Stimulated activated memory B cell treated with anti-CD40 and anti-IgM and Interleukin-4, amounts not matched to agents 10 μg/mL and 1 μg/mL and 100 μg/mL, for 72 hours (primary cell): ENCODE measurements around the gene SMIM32.
A peak's percentile ranks its signal among the peaks of the same experiment; 100 is the strongest.

Experiments used
- ATAC-seq: fragments of 150-1000 bp; cut with Tn5 transposase; 2 replicates; pipeline ENCODE4 v1.10.0; 2021
- H3K27ac Mint-ChIP-seq: one replicate; pipeline ENCODE4 v1.8.0; 2022; ENCODE audit warnings: mild to moderate bottlenecking, mixed read lengths
- H3K27me3 Mint-ChIP-seq: one replicate; pipeline ENCODE4 v1.8.0; 2022; ENCODE audit warnings: mixed read lengths
- H3K36me3 Mint-ChIP-seq: one replicate; pipeline ENCODE4 v1.8.0; 2022; ENCODE audit warnings: mixed read lengths
- H3K4me1 Mint-ChIP-seq: one replicate; pipeline ENCODE4 v1.8.0; 2022; ENCODE audit warnings: mixed read lengths
- H3K4me3 Mint-ChIP-seq: one replicate; pipeline ENCODE4 v1.8.0; 2022; ENCODE audit warnings: mild to moderate bottlenecking, moderate library complexity, mixed read lengths
- H3K9me3 Mint-ChIP-seq: one replicate; pipeline ENCODE4 v1.8.0; 2022; ENCODE audit warnings: mixed read lengths

Gene SMIM32

DNA sequence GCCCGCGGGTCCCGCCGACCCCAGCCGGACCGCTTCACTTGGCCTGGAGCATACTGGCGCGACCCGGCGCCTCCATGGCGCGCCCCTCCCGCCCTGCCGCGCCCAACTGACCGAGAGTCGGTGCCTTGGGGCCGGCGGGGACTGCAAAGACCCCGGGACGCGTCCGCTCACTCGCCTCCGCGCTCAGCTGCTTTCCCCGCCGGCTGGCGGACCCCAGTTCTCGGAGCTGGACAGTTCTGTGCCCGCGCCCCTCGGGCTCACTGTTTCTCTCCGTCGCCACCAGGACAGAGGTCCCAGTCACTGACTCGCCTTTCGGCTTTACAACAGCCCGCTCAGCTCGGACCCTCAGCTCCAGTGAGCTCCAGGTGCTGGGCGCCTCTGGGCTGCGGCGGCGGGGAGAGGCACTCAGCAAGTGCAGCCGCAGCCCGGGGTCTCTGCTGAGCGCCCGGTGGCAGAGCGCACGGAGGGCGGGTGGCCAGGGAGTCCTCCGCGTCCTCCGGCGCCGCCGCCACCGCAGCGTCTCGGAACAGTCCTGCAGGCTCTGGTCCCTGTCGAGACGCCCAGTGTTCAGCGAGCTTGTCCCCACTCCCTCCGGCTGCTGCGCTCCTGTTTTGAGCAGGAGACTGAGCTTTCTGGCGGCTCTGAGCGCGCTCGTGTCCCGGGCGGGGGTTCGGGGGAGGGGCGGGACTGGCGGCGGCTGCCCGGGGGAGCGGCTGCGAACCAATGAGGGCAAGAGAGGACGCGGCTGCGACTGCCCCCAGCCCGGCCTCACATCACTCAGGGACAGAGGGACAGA, at the start of gene SMIM32:
SMIM32 (minus strand) TSS at position 637 of the 796 bp plus-strand sequence. CDS start 638 bp downstream, outside the sequence.
- Mint-ChIP-seq H3K36me3 (peaks cover 14% of the 10 kb centered on the region), H3K27ac (no peak within 1 kb of the TSS), H3K4me1 (no peaks in the 10 kb centered on the region), H3K4me3 (no peak within 1 kb of the TSS), H3K9me3 (no peaks in the 10 kb centered on the region), H3K27me3 (peaks cover 63% of the 10 kb centered on the region)
- no peak for ATAC-seq

GRCh38 chr5:136242611-136243010, 49.6 kb upstream of the SMIM32 start:
- ATAC-seq = no peak
- Mint-ChIP-seq H3K9me3 (no peaks in the 10 kb centered on the region), H3K4me1 (no peaks in the 10 kb centered on the region), H3K4me3 (no peak overlapping the region), H3K27me3 (peaks cover 12% of the 10 kb centered on the region), H3K36me3 (no peaks in the 10 kb centered on the region), H3K27ac (no peak overlapping the region)

DNA sequence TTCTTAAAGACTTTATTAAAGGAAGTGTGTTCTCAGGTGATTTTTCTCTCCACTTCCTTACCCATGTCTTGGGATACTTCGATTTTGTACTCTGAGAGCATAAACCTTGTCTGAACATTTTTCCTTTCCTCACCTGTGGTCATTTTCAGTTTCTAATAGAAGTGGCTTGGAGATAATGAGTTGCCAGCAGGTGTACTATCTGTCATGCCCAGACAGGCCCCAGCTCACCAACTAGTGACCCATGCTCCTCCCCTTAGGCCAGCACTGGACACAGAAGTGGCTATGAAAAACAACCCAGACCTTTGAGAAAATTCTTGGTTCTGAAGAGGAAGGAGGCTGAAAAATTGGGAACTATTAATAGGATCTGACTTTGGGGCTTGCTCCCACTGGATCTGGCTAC, 49.2 kb upstream of the SMIM32 start:
- H3K4me3 Mint-ChIP-seq = no peak overlapping the region
- no peak overlapping the region for H3K27ac Mint-ChIP-seq

GRCh38 chr5:136240894-136241293, 47.9 kb upstream of the SMIM32 start:
- no peak overlapping the region for H3K27ac Mint-ChIP-seq
- H3K36me3 Mint-ChIP-seq = no peaks in the 10 kb centered on the region
- peaks cover under 1% of the 10 kb centered on the region for H3K27me3 Mint-ChIP-seq
- no peaks in the 10 kb centered on the region for H3K4me1 Mint-ChIP-seq
- H3K4me3 Mint-ChIP-seq = no peak overlapping the region
- H3K9me3 Mint-ChIP-seq = no peaks in the 10 kb centered on the region
- ATAC-seq = no peak

More for the DNA sequence above, 49.2 kb upstream of the SMIM32 start:
- Mint-ChIP-seq H3K9me3 (no peaks in the 10 kb centered on the region), H3K27me3 (peaks cover 12% of the 10 kb centered on the region), H3K4me1 (no peaks in the 10 kb centered on the region), H3K36me3 (no peaks in the 10 kb centered on the region)
- ATAC-seq = no peak

GRCh38 chr5:136236479-136237083, 43.6 kb upstream of the SMIM32 start:
- Mint-ChIP-seq H3K27me3 (no peaks in the 10 kb centered on the region), H3K27ac (no peak overlapping the region), H3K4me3 (no peak overlapping the region), H3K36me3 (no peaks in the 10 kb centered on the region), H3K9me3 (no peaks in the 10 kb centered on the region), H3K4me1 (no peaks in the 10 kb centered on the region)
- ATAC-seq = no peak

- no peak for ATAC-seq
- Mint-ChIP-seq H3K36me3 (no peaks in the 10 kb centered on the region), H3K27ac (no peak overlapping the region)
Observed at GRCh38 chr5:136235321-136235720, 42.4 kb upstream of the SMIM32 start.

GRCh38 chr5:136232316-136232715, 39.4 kb upstream of the SMIM32 start:
- H3K27ac Mint-ChIP-seq = no peak overlapping the region
- no peaks in the 10 kb centered on the region for H3K9me3 Mint-ChIP-seq
- peaks cover 14% of the 10 kb centered on the region for H3K27me3 Mint-ChIP-seq
- no peak overlapping the region for H3K4me3 Mint-ChIP-seq
- H3K4me1 Mint-ChIP-seq = no peaks in the 10 kb centered on the region
- peak; percentile 39 for ATAC-seq
- H3K36me3 Mint-ChIP-seq = no peaks in the 10 kb centered on the region

More at GRCh38 chr5:136235321-136235720, 42.4 kb upstream of the SMIM32 start:
- Mint-ChIP-seq H3K4me3 (no peak overlapping the region), H3K9me3 (no peaks in the 10 kb centered on the region), H3K27me3 (no peaks in the 10 kb centered on the region), H3K4me1 (no peaks in the 10 kb centered on the region)

GRCh38 chr5:136230176-136230575, 37.2 kb upstream of the SMIM32 start:
- H3K4me3 Mint-ChIP-seq = no peak overlapping the region
- no peaks in the 10 kb centered on the region for H3K4me1 Mint-ChIP-seq
- no peak overlapping the region for H3K27ac Mint-ChIP-seq
- H3K36me3 Mint-ChIP-seq = no peaks in the 10 kb centered on the region
- H3K9me3 Mint-ChIP-seq = no peaks in the 10 kb centered on the region
- H3K27me3 Mint-ChIP-seq = peaks cover 17% of the 10 kb centered on the region
- ATAC-seq = no peak

DNA sequence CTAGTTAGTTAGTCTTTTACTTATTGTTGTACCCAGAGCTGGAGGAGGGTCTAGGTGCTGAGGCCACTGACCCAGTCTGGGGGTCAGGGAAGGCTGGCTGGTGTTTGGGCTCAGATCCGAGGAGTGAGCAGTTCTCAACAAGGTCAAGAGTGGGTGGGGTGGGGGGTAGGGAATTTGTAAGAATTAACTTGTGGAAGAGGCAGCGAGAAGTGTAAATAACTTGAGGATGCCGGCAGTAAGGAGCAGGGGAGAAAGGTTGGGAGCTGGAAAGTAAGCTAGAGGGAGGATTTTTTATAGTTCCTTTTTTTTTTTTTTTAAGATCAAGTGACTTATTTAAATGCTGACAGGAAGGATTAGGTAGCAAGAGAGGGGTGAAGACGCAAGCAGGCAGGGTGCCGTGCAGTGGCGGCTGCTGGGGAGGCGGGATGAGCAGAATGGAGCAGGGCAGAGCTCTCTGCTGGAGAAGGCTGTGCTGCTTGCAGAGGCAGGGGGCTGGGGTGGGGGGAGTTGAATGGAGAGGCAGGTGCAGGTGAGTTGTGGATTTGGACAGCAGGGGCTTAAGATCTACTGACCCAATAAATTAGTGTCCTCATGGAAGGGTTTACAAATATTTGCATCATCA, 35.3 kb upstream of the SMIM32 start:
- no peaks in the 10 kb centered on the region for H3K36me3 Mint-ChIP-seq
- H3K9me3 Mint-ChIP-seq = no peaks in the 10 kb centered on the region
- no peaks in the 10 kb centered on the region for H3K4me1 Mint-ChIP-seq
- peaks cover 28% of the 10 kb centered on the region for H3K27me3 Mint-ChIP-seq
- ATAC-seq = no peak
- H3K27ac Mint-ChIP-seq = no peak overlapping the region
- H3K4me3 Mint-ChIP-seq = no peak overlapping the region

- Mint-ChIP-seq H3K36me3 (no peaks in the 10 kb centered on the region), H3K9me3 (peaks cover 3% of the 10 kb centered on the region), H3K27ac (no peak overlapping the region), H3K4me1 (no peaks in the 10 kb centered on the region), H3K4me3 (no peak overlapping the region), H3K27me3 (peaks cover 28% of the 10 kb centered on the region)
- no peak for ATAC-seq
Observed at GRCh38 chr5:136226401-136226800, 33.4 kb upstream of the SMIM32 start.

DNA sequence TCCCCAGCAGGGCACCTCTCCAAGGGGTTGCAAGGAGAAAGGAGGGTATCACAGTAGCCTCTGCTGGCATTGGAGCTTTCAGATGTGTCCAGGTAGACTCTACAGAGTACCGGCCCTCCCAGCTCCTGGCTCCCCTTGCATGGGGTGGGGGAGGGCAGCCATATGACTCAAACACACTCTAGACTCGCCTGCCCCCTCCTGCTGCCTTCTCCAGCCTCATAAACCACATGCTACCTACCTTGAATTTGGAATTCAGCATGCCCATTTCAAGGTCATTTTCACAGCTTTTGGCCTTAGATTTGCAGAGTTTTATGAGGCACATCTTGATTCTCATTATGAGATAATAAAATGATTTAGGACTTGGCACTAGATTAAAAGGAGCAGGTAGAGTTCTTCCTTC, 32.8 kb upstream of the SMIM32 start:
- Mint-ChIP-seq H3K36me3 (no peaks in the 10 kb centered on the region), H3K4me1 (no peaks in the 10 kb centered on the region), H3K27ac (no peak overlapping the region), H3K27me3 (peaks cover 28% of the 10 kb centered on the region), H3K4me3 (no peak overlapping the region), H3K9me3 (peaks cover 8% of the 10 kb centered on the region)
- no peak for ATAC-seq

GRCh38 chr5:136222580-136223235, 29.7 kb upstream of the SMIM32 start:
- no peak for ATAC-seq
- Mint-ChIP-seq H3K4me1 (no peaks in the 10 kb centered on the region), H3K27ac (no peak overlapping the region), H3K36me3 (no peaks in the 10 kb centered on the region), H3K27me3 (peaks cover 18% of the 10 kb centered on the region), H3K4me3 (no peak overlapping the region), H3K9me3 (peaks cover 8% of the 10 kb centered on the region)

GRCh38 chr5:136221340-136221739, 28.4 kb upstream of the SMIM32 start:
- Mint-ChIP-seq H3K4me3 (no peak overlapping the region), H3K27ac (no peak overlapping the region), H3K27me3 (peaks cover 16% of the 10 kb centered on the region), H3K9me3 (peaks cover 8% of the 10 kb centered on the region), H3K4me1 (no peaks in the 10 kb centered on the region), H3K36me3 (no peaks in the 10 kb centered on the region)
- ATAC-seq = no peak

GRCh38 chr5:136216230-136216629, 23.3 kb upstream of the SMIM32 start:
- no peak for ATAC-seq
- Mint-ChIP-seq H3K27me3 (peaks cover 28% of the 10 kb centered on the region), H3K4me3 (no peak overlapping the region), H3K36me3 (no peaks in the 10 kb centered on the region), H3K27ac (no peak overlapping the region), H3K4me1 (peaks cover 4% of the 10 kb centered on the region), H3K9me3 (peaks cover 4% of the 10 kb centered on the region)

GRCh38 chr5:136215812-136216211, 22.9 kb upstream of the SMIM32 start:
- Mint-ChIP-seq H3K27me3 (peaks cover 32% of the 10 kb centered on the region), H3K9me3 (no peaks in the 10 kb centered on the region), H3K4me3 (no peak overlapping the region), H3K27ac (no peak overlapping the region), H3K36me3 (no peaks in the 10 kb centered on the region), H3K4me1 (peaks cover 4% of the 10 kb centered on the region)
- no peak for ATAC-seq
